ENCODE measurements around the gene EYA2.
A peak's percentile ranks its signal among the peaks of the same experiment; 100 is the strongest.

The EYA2 gene

GRCh38 chr20:47196091-47197081, 301.7 kb downstream of the EYA2 start:
- peaks cover 0 to 6% (median 3%) of the 10 kb centered on the region in 4 experiments for H3K4me1 ChIP-seq (ENCODE audit: control extremely low read depth in 1 of 4, control insufficient read depth in 4 of 4, insufficient read depth in 4 of 4, low read length in 3 of 4)
- WGBS (ENCODE audit: insufficient coverage): 34% methylated on average over 31 of the region's 34 CpGs
- CTCF ChIA-PET: interaction anchor here (1.0 to 2.6 kb wide), 6 partner anchors 9 to 76 kb away, joined by 3 to 10 read pairs (median 4); no protein-coding TSS in a partner anchor
- peaks cover 0 to under 1% (median 0%) of the 10 kb centered on the region in 5 experiments for H3K9me3 ChIP-seq (ENCODE audit: control extremely low read depth in 1 of 5, control insufficient read depth in 4 of 5, insufficient read depth in 2 of 5, low read depth in 1 of 5, low read length in 4 of 5)
- H3K4me3 ChIP-seq (ENCODE audit: control insufficient read depth in 1 of 7, extremely low read depth in 1 of 7, insufficient read depth in 4 of 7, low read depth in 2 of 7, low read length in 6 of 7): peak overlapping the region in 2 of 7 experiments; percentile 26 to 43
- POLR2A ChIA-PET: no interaction called here
- DNase-seq: peak; percentile 73 to 81 (median 79)
- no peaks in the 10 kb centered on the region for H3K36me3 ChIP-seq (ENCODE audit: control insufficient read depth in 4 of 4, insufficient read depth in 4 of 4, low read length in 3 of 4)
- no peak overlapping the region for H3K27ac ChIP-seq (ENCODE audit: insufficient read depth in 1 of 2, low read depth in 1 of 2, low read length in 2 of 2, poor library complexity in 1 of 2, severe bottlenecking in 2 of 2)
- peaks cover 0 to 4% (median 0%) of the 10 kb centered on the region in 5 experiments for H3K27me3 ChIP-seq (replicated peaks in 2 of 5; ENCODE audit: control insufficient read depth in 4 of 5, insufficient read depth in 5 of 5, low read length in 4 of 5)

- 97% methylated on average over 3 of the region's 3 CpGs for WGBS (ENCODE audit: insufficient coverage)
- ChIA-PET CTCF (interaction anchor here (1.1 to 3.2 kb wide), 3 partner anchors 66 to 185 kb away, joined by 3 to 10 read pairs (median 5); no protein-coding TSS in a partner anchor), POLR2A (no interaction called here)
- H3K4me1 ChIP-seq (ENCODE audit: control extremely low read depth in 1 of 4, control insufficient read depth in 4 of 4, insufficient read depth in 4 of 4, low read length in 3 of 4): peaks cover 0 to 6% (median 3%) of the 10 kb centered on the region in 4 experiments
- H3K27ac ChIP-seq (ENCODE audit: insufficient read depth in 1 of 2, low read depth in 1 of 2, low read length in 2 of 2, poor library complexity in 1 of 2, severe bottlenecking in 2 of 2): no peak overlapping the region
- peaks cover 0 to 3% (median 0%) of the 10 kb centered on the region in 5 experiments for H3K9me3 ChIP-seq (ENCODE audit: control extremely low read depth in 1 of 5, control insufficient read depth in 4 of 5, insufficient read depth in 2 of 5, low read depth in 1 of 5, low read length in 4 of 5)
- no peak for DNase-seq
- H3K36me3 ChIP-seq (ENCODE audit: control insufficient read depth in 4 of 4, insufficient read depth in 4 of 4, low read length in 3 of 4): no peaks in the 10 kb centered on the region
- no peak overlapping the region for H3K4me3 ChIP-seq (ENCODE audit: control insufficient read depth in 1 of 7, extremely low read depth in 1 of 7, insufficient read depth in 4 of 7, low read depth in 2 of 7, low read length in 6 of 7)
- no peaks in the 10 kb centered on the region for H3K27me3 ChIP-seq (replicated peaks in 2 of 5; ENCODE audit: control insufficient read depth in 4 of 5, insufficient read depth in 5 of 5, low read length in 4 of 5)
These were observed 303.6 kb downstream of the EYA2 start for GRCh38 chr20:47198254-47198671.

- Histone ChIP-seq H3K4me1 (ENCODE audit: control extremely low read depth in 1 of 4, control insufficient read depth in 4 of 4, insufficient read depth in 4 of 4, low read length in 3 of 4) (peaks cover 0 to 6% (median 3%) of the 10 kb centered on the region in 4 experiments), H3K27me3 (replicated peaks in 2 of 5; ENCODE audit: control insufficient read depth in 4 of 5, insufficient read depth in 5 of 5, low read length in 4 of 5) (no peaks in the 10 kb centered on the region), H3K27ac (ENCODE audit: insufficient read depth in 1 of 2, low read depth in 1 of 2, low read length in 2 of 2, poor library complexity in 1 of 2, severe bottlenecking in 2 of 2) (no peak overlapping the region), H3K36me3 (ENCODE audit: control insufficient read depth in 4 of 4, insufficient read depth in 4 of 4, low read length in 3 of 4) (no peaks in the 10 kb centered on the region), H3K9me3 (ENCODE audit: control extremely low read depth in 1 of 5, control insufficient read depth in 4 of 5, insufficient read depth in 2 of 5, low read depth in 1 of 5, low read length in 4 of 5) (peaks cover 0 to 3% (median 0%) of the 10 kb centered on the region in 5 experiments), H3K4me3 (ENCODE audit: control insufficient read depth in 1 of 7, extremely low read depth in 1 of 7, insufficient read depth in 4 of 7, low read depth in 2 of 7, low read length in 6 of 7) (no peak overlapping the region)
- ChIA-PET CTCF (interaction anchor here (0.7 to 3.2 kb wide), 4 partner anchors 12 to 185 kb away, joined by 3 to 10 read pairs (median 4); no protein-coding TSS in a partner anchor), POLR2A (no interaction called here)
- WGBS (ENCODE audit: insufficient coverage): 96% methylated on average over 8 of the region's 14 CpGs
- DNase-seq: no peak
These were observed 304.4 kb downstream of the EYA2 start for GRCh38 chr20:47198996-47199552.

- H3K36me3 ChIP-seq (ENCODE audit: control insufficient read depth in 4 of 4, insufficient read depth in 4 of 4, low read length in 3 of 4): no peaks in the 10 kb centered on the region
- H3K27ac ChIP-seq (ENCODE audit: insufficient read depth in 1 of 2, low read depth in 1 of 2, low read length in 2 of 2, poor library complexity in 1 of 2, severe bottlenecking in 2 of 2): no peak overlapping the region
- H3K4me3 ChIP-seq (ENCODE audit: control insufficient read depth in 1 of 7, extremely low read depth in 1 of 7, insufficient read depth in 4 of 7, low read depth in 2 of 7, low read length in 6 of 7): no peak overlapping the region
- H3K4me1 ChIP-seq (ENCODE audit: control extremely low read depth in 1 of 4, control insufficient read depth in 4 of 4, insufficient read depth in 4 of 4, low read length in 3 of 4): peaks cover 0 to 5% (median 3%) of the 10 kb centered on the region in 4 experiments
- CTCF ChIA-PET: interaction anchor here (1.2 to 3.2 kb wide), 3 partner anchors 13 to 183 kb away, joined by 3 to 10 read pairs (median 3); no protein-coding TSS in a partner anchor
- 94% methylated on average over 6 of the region's 9 CpGs for WGBS (ENCODE audit: insufficient coverage)
- H3K9me3 ChIP-seq (ENCODE audit: control extremely low read depth in 1 of 5, control insufficient read depth in 4 of 5, insufficient read depth in 2 of 5, low read depth in 1 of 5, low read length in 4 of 5): peaks cover 0 to 3% (median 0%) of the 10 kb centered on the region in 5 experiments
- H3K27me3 ChIP-seq (replicated peaks in 2 of 5; ENCODE audit: control insufficient read depth in 4 of 5, insufficient read depth in 5 of 5, low read length in 4 of 5): no peaks in the 10 kb centered on the region
- POLR2A ChIA-PET: interaction anchor here (0.6 kb wide), 1 partner anchor 628 kb away, joined by 4 read pairs; no protein-coding TSS in a partner anchor
- DNase-seq: no peak
These were observed 306.6 kb downstream of the EYA2 start for GRCh38 chr20:47201074-47201730.

- no peaks in the 10 kb centered on the region for H3K4me1 ChIP-seq (ENCODE audit: control extremely low read depth in 1 of 4, control insufficient read depth in 4 of 4, insufficient read depth in 4 of 4, low read length in 3 of 4)
- no peak overlapping the region for H3K4me3 ChIP-seq (ENCODE audit: control insufficient read depth in 1 of 7, extremely low read depth in 1 of 7, insufficient read depth in 4 of 7, low read depth in 2 of 7, low read length in 6 of 7)
- no peaks in the 10 kb centered on the region for H3K27me3 ChIP-seq (replicated peaks in 2 of 5; ENCODE audit: control insufficient read depth in 4 of 5, insufficient read depth in 5 of 5, low read length in 4 of 5)
- H3K9me3 ChIP-seq (ENCODE audit: control extremely low read depth in 1 of 5, control insufficient read depth in 4 of 5, insufficient read depth in 2 of 5, low read depth in 1 of 5, low read length in 4 of 5): peaks cover 0 to 3% (median 0%) of the 10 kb centered on the region in 5 experiments
- H3K27ac ChIP-seq (ENCODE audit: insufficient read depth in 1 of 2, low read depth in 1 of 2, low read length in 2 of 2, poor library complexity in 1 of 2, severe bottlenecking in 2 of 2): no peak overlapping the region
- peaks cover 0 to 1% (median 0%) of the 10 kb centered on the region in 4 experiments for H3K36me3 ChIP-seq (ENCODE audit: control insufficient read depth in 4 of 4, insufficient read depth in 4 of 4, low read length in 3 of 4)
- peak in 2 of 3 donors; percentile 9 to 34 for DNase-seq
- 97% methylated on average over 8 of the region's 10 CpGs for WGBS (ENCODE audit: insufficient coverage)
- CTCF ChIA-PET: interaction anchor here (1.3 kb wide), 1 partner anchor 10 kb away, joined by 4 read pairs; no protein-coding TSS in a partner anchor
- POLR2A ChIA-PET: no interaction called here
These were observed 308.4 kb downstream of the EYA2 start for GRCh38 chr20:47202733-47203667.

All from common myeloid progenitor, CD34-positive (primary cell).